ENCODE results near the gene ARL6IP4.

The ARL6IP4 gene

DNA sequence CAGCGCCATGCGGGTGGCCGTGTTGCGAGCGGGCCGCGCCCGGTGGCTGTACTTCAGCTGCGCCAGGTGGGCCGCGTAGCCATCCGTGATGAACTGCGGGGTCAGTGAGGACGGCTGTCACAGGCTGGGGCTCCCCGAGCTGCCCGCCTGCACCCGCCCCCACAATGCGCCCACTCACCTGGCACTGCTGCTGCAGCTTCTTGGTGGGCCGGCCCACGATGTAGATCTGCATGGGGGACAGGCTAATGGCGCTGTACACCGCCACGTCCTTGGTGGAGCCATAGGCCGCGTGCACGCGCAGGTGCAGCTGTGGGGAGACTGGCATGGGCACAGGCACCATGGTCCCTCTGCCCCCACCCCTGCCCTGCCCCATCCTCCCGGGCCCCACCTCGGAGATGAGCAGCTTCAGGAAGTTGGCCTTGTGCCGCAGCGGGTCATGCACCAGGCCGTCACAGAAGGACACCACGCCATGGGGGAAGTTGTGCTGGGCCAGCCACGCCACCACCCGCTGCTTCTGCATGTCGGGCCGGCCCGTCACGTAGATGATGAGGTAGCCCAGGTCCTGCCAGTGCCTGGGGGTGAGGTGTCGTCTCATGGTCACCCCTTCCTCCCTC is 5.9 kb downstream of the ARL6IP4 start:
- Histone ChIP-seq H3F3A (ENCODE audit: insufficient read depth) (peaks cover 10% of the 10 kb centered on the region; the same call in 1 of the 2 replicates), H3K9ac (ENCODE audit: low read length) (no peak overlapping the region), H3K36me3 (ENCODE audit: low read length) (no peaks in the 10 kb centered on the region), H3K27me3 (ENCODE audit: low read length) (no peaks in the 10 kb centered on the region), H4K20me1 (ENCODE audit: low read depth, low read length) (no peaks in the 10 kb centered on the region), H2AFZ (ENCODE audit: low read depth, low read length, severe bottlenecking) (no peak overlapping the region), H3K9me2 (replicated peaks; ENCODE audit: insufficient read depth, low read length) (no peaks in the 10 kb centered on the region), H3K79me2 (ENCODE audit: insufficient read depth, low read length) (no peaks in the 10 kb centered on the region), H3K4me2 (ENCODE audit: low read depth, low read length, poor library complexity, severe bottlenecking) (no peak overlapping the region), H3K27ac (ENCODE audit: low read depth, low read length) (no peak overlapping the region), H3K9me3 (ENCODE audit: insufficient read depth, low read length) (no peaks in the 10 kb centered on the region), H3K4me3 (ENCODE audit: insufficient read depth, low read length, poor library complexity, severe bottlenecking) (no peak overlapping the region)
- TF ChIP-seq EZH2phosphoT487 (conservative IDR thresholded peaks at IDR 0.05; ENCODE audit: low read length): no peak
- TF ChIP-seq, protein P1, sequence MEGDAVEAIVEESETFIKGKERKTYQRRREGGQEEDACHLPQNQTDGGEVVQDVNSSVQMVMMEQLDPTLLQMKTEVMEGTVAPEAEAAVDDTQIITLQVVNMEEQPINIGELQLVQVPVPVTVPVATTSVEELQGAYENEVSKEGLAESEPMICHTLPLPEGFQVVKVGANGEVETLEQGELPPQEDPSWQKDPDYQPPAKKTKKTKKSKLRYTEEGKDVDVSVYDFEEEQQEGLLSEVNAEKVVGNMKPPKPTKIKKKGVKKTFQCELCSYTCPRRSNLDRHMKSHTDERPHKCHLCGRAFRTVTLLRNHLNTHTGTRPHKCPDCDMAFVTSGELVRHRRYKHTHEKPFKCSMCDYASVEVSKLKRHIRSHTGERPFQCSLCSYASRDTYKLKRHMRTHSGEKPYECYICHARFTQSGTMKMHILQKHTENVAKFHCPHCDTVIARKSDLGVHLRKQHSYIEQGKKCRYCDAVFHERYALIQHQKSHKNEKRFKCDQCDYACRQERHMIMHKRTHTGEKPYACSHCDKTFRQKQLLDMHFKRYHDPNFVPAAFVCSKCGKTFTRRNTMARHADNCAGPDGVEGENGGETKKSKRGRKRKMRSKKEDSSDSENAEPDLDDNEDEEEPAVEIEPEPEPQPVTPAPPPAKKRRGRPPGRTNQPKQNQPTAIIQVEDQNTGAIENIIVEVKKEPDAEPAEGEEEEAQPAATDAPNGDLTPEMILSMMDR (IDR thresholded peaks at IDR 0.05; ENCODE audit: insufficient read depth, low read length, poor library complexity, severe bottlenecking): no peak

DNA sequence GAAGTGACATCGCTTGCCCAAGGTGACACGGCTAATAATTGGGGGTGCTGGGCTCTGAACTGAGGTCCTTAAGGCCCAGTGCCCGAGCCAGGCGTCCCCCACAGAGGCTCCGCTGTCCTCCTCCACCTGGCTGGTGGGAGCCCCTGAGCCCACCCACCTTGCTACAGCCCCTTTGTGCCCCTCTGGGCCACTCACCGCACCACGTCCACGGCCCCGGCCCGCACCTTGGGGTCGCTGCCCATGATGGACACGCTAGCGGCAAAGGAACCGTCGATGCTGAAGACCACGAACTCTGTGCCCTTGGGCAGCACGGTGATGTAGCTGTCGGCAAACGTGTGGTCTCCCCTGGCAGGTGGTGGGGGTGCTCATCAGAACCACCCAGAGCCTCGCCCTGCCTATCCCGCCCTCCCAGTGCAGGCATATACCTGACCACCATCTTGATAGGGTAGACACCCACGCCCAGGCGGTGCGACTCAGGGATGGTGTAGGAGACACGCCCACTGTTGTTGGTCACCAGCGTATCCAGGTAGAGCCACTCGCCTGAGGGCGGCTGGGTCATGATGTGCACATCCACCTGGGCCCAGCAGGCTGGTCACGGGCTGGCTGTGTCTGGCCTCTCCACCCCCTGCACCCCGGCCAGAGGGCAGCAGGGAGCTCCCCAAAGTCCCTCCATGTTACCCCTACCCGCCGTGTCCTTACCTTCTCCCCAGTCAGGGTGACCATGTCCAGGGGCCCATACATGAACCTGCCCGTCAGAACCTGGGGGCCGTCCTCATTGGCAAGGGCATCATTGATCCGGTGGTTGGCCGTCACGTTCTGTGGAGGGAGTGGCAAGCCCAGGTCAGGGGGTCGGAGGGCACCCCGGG is 6.8 kb downstream of the ARL6IP4 start:
- Histone ChIP-seq H3K27ac (ENCODE audit: low read depth, low read length) (no peak overlapping the region), H3K9me3 (ENCODE audit: insufficient read depth, low read length) (no peaks in the 10 kb centered on the region), H3K27me3 (ENCODE audit: low read length) (no peaks in the 10 kb centered on the region), H2AFZ (ENCODE audit: low read depth, low read length, severe bottlenecking) (no peak overlapping the region), H3K9ac (ENCODE audit: low read length) (no peak overlapping the region), H3K79me2 (ENCODE audit: insufficient read depth, low read length) (no peaks in the 10 kb centered on the region), H3K4me2 (ENCODE audit: low read depth, low read length, poor library complexity, severe bottlenecking) (no peak overlapping the region), H4K20me1 (ENCODE audit: low read depth, low read length) (no peaks in the 10 kb centered on the region), H3K4me3 (ENCODE audit: insufficient read depth, low read length, poor library complexity, severe bottlenecking) (no peak overlapping the region), H3K36me3 (ENCODE audit: low read length) (no peaks in the 10 kb centered on the region), H3K9me2 (replicated peaks; ENCODE audit: insufficient read depth, low read length) (no peaks in the 10 kb centered on the region), H3F3A (ENCODE audit: insufficient read depth) (peaks cover 10% of the 10 kb centered on the region; the same call in 1 of the 2 replicates)
- TF ChIP-seq EZH2phosphoT487 (conservative IDR thresholded peaks at IDR 0.05; ENCODE audit: low read length): no peak
- TF ChIP-seq, protein P1 (IDR thresholded peaks at IDR 0.05; ENCODE audit: insufficient read depth, low read length, poor library complexity, severe bottlenecking): no peak

DNA sequence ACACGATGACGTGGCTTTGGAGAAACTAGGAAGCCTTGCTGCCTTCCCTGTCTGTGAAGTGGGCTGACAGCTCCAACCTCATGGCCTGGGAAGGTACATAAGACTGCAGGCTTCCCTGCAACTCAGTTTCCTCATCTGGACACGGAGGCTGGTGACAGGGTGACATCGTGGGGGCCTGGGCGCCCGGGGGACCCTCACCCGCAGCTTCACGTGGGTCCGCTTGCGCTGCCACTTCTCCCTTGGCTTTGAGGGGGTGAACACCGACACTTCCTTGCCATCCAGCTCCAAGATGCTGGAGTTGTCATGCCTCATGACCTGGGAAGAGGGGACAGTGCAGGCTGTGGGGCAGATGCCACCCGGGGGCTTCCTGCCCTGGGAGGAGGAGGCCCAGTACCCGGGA is 7.6 kb downstream of the ARL6IP4 start:
- no peaks in the 10 kb centered on the region for H3K27me3 ChIP-seq (ENCODE audit: low read length)
- H3K79me2 ChIP-seq (ENCODE audit: insufficient read depth, low read length): no peaks in the 10 kb centered on the region
- H3K36me3 ChIP-seq (ENCODE audit: low read length): no peaks in the 10 kb centered on the region
- H3F3A ChIP-seq (ENCODE audit: insufficient read depth): peaks cover 10% of the 10 kb centered on the region; the same call in 1 of the 2 replicates
- H3K27ac ChIP-seq (ENCODE audit: low read depth, low read length): no peak overlapping the region
- H3K9ac ChIP-seq (ENCODE audit: low read length): no peak overlapping the region
- no peaks in the 10 kb centered on the region for H4K20me1 ChIP-seq (ENCODE audit: low read depth, low read length)
- no peaks in the 10 kb centered on the region for H3K9me3 ChIP-seq (ENCODE audit: insufficient read depth, low read length)
- no peaks in the 10 kb centered on the region for H3K9me2 ChIP-seq (replicated peaks; ENCODE audit: insufficient read depth, low read length)
- TF ChIP-seq EZH2phosphoT487 (conservative IDR thresholded peaks at IDR 0.05; ENCODE audit: low read length): no peak
- TF ChIP-seq, protein P1 (IDR thresholded peaks at IDR 0.05; ENCODE audit: insufficient read depth, low read length, poor library complexity, severe bottlenecking): no peak
- H3K4me3 ChIP-seq (ENCODE audit: insufficient read depth, low read length, poor library complexity, severe bottlenecking): no peak overlapping the region
- no peak overlapping the region for H3K4me2 ChIP-seq (ENCODE audit: low read depth, low read length, poor library complexity, severe bottlenecking)
- H2AFZ ChIP-seq (ENCODE audit: low read depth, low read length, severe bottlenecking): no peak overlapping the region
